HepG2 (cell line): ENCODE measurements around the gene EOGT. TPM values are rescaled to one million over a fixed set of nuclear protein-coding genes. Genes with fewer than 3 reads are reported as not detected.

Source experiments
- AKNA ChIP-seq: sonication (generic); formaldehyde crosslinking; IDR thresholded peaks from 2 replicates; pipeline ENCODE4 v1.4.0; 2020; ENCODE audit warnings: missing genetic modification reagents, borderline replicate concordance
- BRCA1 ChIP-seq: sonication (generic); formaldehyde crosslinking; IDR thresholded peaks from 2 replicates; pipeline ENCODE4 v1.4.0; 2020; ENCODE audit warnings: missing genetic modification reagents
- EHMT2 ChIP-seq: fragments of 200-600 bp; sonication (generic); IDR thresholded peaks from 2 replicates; pipeline ENCODE4 v1.7.0; 2017; ENCODE audit warnings: antibody characterized with exemption, low read depth, low read length, borderline replicate concordance
- HDAC2 ChIP-seq: sonication (generic); formaldehyde crosslinking; IDR thresholded peaks from 2 replicates; pipeline ENCODE4 v1.4.0; 2020; ENCODE audit warnings: missing genetic modification reagents
- POGZ ChIP-seq: sonication (generic); formaldehyde crosslinking; IDR thresholded peaks from 2 replicates; pipeline ENCODE4 v1.4.0; 2020; ENCODE audit warnings: mild to moderate bottlenecking, missing genetic modification reagents
- RELA ChIP-seq: sonication (generic); formaldehyde crosslinking; IDR thresholded peaks from 2 replicates; pipeline ENCODE4 v1.4.0; 2020; ENCODE audit warnings: missing genetic modification reagents
- RFXAP ChIP-seq: sonication (generic); formaldehyde crosslinking; IDR thresholded peaks from 2 replicates; pipeline ENCODE4 v1.4.0; 2020; ENCODE audit warnings: missing genetic modification reagents, borderline replicate concordance
- SAP130 ChIP-seq: IDR thresholded peaks from 2 replicates; pipeline ENCODE4 v1.6.1; 2016; ENCODE audit warnings: low read depth
- STAT5B ChIP-seq: sonication (generic); formaldehyde crosslinking; IDR thresholded peaks from 2 replicates; pipeline ENCODE4 v1.4.0; 2020; ENCODE audit warnings: missing genetic modification reagents
- ZBTB33 ChIP-seq: sonication (generic); formaldehyde crosslinking; IDR thresholded peaks from 2 replicates; pipeline ENCODE4 v1.4.0; 2020; ENCODE audit warnings: missing genetic modification reagents
- ZHX2 ChIP-seq, 2 experiments: sonication (generic) in 1 of 2; formaldehyde crosslinking in 1 of 2; IDR thresholded peaks; 2 replicates each; pipeline versions ENCODE4 v1.6.1 to v1.9.0; 2014 to 2022; ENCODE audit warnings: antibody characterized with exemption in 1 of 2, borderline replicate concordance in 1 of 2, inconsistent platforms in 1 of 2, low read depth in 1 of 2, missing genetic modification reagents in 1 of 2
- ZNF235 ChIP-seq: sonication (generic); formaldehyde crosslinking; IDR thresholded peaks from 2 replicates; pipeline ENCODE4 v1.8.1; 2023; ENCODE audit warnings: mild to moderate bottlenecking, missing genetic modification reagents, borderline replicate concordance
- ZNF33B ChIP-seq: sonication (generic); formaldehyde crosslinking; IDR thresholded peaks from 2 replicates; pipeline ENCODE4 v1.5.1; 2020; ENCODE audit warnings: mild to moderate bottlenecking, missing genetic modification reagents
- ZNF543 ChIP-seq: sonication (generic); formaldehyde crosslinking; IDR thresholded peaks from 2 replicates; pipeline ENCODE4 v1.4.0; 2020; ENCODE audit warnings: mild to moderate bottlenecking, missing genetic modification reagents
- ZNF557 ChIP-seq: sonication (generic); formaldehyde crosslinking; IDR thresholded peaks from 2 replicates; pipeline ENCODE4 v1.4.0; 2020; ENCODE audit warnings: missing genetic modification reagents
- ZNF605 ChIP-seq: sonication (generic); formaldehyde crosslinking; IDR thresholded peaks from 2 replicates; pipeline ENCODE4 v1.8.0; 2022; ENCODE audit warnings: mild to moderate bottlenecking, missing genetic modification reagents
- ZNF761 ChIP-seq: sonication (generic); formaldehyde crosslinking; conservative IDR thresholded peaks from 2 replicates; pipeline ENCODE4 v1.4.0; 2020; ENCODE audit warnings: mild to moderate bottlenecking, missing genetic modification reagents
- polyA plus RNA-seq, 8 experiments: library from polyadenylated mRNA; depleted of rRNA in 3 of 8; stranded (reverse) in 7 of 8; unstranded in 1 of 8; fragments of >200 nt; fragmentation: Illumina TruSeq in 4 of 8; extraction: Trizol in 4 of 8; gene quantifications; 2 replicates each; pipeline versions ENCODE4 v1.2.1 to v1.2.3, GENCODE V29; 2011 to 2016; ENCODE audit warnings: low read depth in 4 of 8, missing spikeins in 1 of 8, mixed read lengths in 1 of 8; ENCODE audit not compliant: insufficient read depth in 1 of 8
- total RNA-seq, 5 experiments: library from RNA; depleted of rRNA; stranded (reverse); fragments of >200 nt; fragmentation: Illumina TruSeq; extraction: Trizol; gene quantifications; 2 replicates each; pipeline ENCODE4 v1.2.3, GENCODE V29; 2016; ENCODE audit warnings: low read depth in 1 of 5

EOGT gene
- total and polyA plus RNA-seq, 2 of the 13 experiments (the other 11 are each of a cell fraction or from before 2014, with no cell fraction given) = 4.5 to 18.6 TPM

GRCh38 chr3:68972358-68972979, 41.0 kb downstream of the EOGT start (continued):
- TF ChIP-seq AKNA (CRISPR knock-in tag) (no peak), ZNF557 (CRISPR knock-in tag) (no peak), POGZ (CRISPR knock-in tag) (no peak), HDAC2 (CRISPR knock-in tag) (no peak), ZNF761 (no peak), ZNF33B (CRISPR knock-in tag) (no peak), ZHX2 (IDR thresholded peaks at IDR 0.05; ENCODE audit: low read depth) (no peak), ZHX2 (CRISPR knock-in tag; IDR thresholded peaks at IDR 0.05; ENCODE audit: borderline replicate concordance) (no peak), SAP130 (CRISPR knock-in tag) (no peak), ZBTB33 (CRISPR knock-in tag) (no peak), ZNF605 (CRISPR knock-in tag) (no peak), RELA (CRISPR knock-in tag) (no peak), BRCA1 (CRISPR knock-in tag) (no peak), STAT5B (no peak), EHMT2 (no peak), RFXAP (CRISPR knock-in tag) (no peak), ZNF235 (CRISPR knock-in tag) (no peak), ZNF543 (CRISPR knock-in tag) (no peak)
